Loucy (cell line): ENCODE data around the gene FBXO31.

Source experiments
- H2AFZ ChIP-seq: fragments of 200-600 bp; sonication (generic); 2 replicates; pipeline ENCODE4 v1.6.0; 2016; ENCODE audit warnings: antibody characterized with exemption, mild to moderate bottlenecking, low read length, moderate library complexity
- H3F3A ChIP-seq: fragments of 200-600 bp; 2 replicates; pipeline ENCODE4 v1.6.0; 2016; ENCODE audit warnings: antibody characterized with exemption, low read depth, mild to moderate bottlenecking
- H3K27me3 ChIP-seq: fragments of 200-600 bp; sonication (generic); 2 replicates; pipeline ENCODE4 v1.6.1; 2014; ENCODE audit warnings: low read length, mild to moderate bottlenecking; ENCODE audit not compliant: insufficient read depth, poor library complexity, severe bottlenecking
- H3K36me3 ChIP-seq: fragments of 200-600 bp; sonication (generic); 2 replicates; pipeline ENCODE4 v1.6.1; 2016; ENCODE audit warnings: low read length; ENCODE audit not compliant: insufficient read depth
- H3K4me1 ChIP-seq: fragments of 200-600 bp; sonication (generic); 2 replicates; pipeline ENCODE4 v1.5.1; 2014; ENCODE audit warnings: low read length, mild to moderate bottlenecking; ENCODE audit not compliant: insufficient read depth, poor library complexity, severe bottlenecking
- H3K4me2 ChIP-seq: fragments of 200-600 bp; sonication (generic); 2 replicates; pipeline ENCODE4 v1.6.0; 2014; ENCODE audit warnings: antibody characterized with exemption, low read length, low read depth, mild to moderate bottlenecking; ENCODE audit not compliant: poor library complexity, severe bottlenecking
- H3K4me3 ChIP-seq: fragments of 200-600 bp; sonication (generic); 2 replicates; pipeline ENCODE4 v1.5.1; 2014; ENCODE audit warnings: low read length, mild to moderate bottlenecking, mixed read lengths; ENCODE audit not compliant: poor library complexity, severe bottlenecking
- H3K79me2 ChIP-seq: fragments of 200-600 bp; sonication (generic); 2 replicates; pipeline ENCODE4 v1.6.1; 2014; ENCODE audit warnings: low read length; ENCODE audit not compliant: insufficient read depth
- H3K9ac ChIP-seq: fragments of 200-600 bp; sonication (generic); 2 replicates; pipeline ENCODE4 v1.6.0; 2014; ENCODE audit warnings: mild to moderate bottlenecking, low read depth, low read length, moderate library complexity; ENCODE audit not compliant: poor library complexity, severe bottlenecking
- H3K9me2 ChIP-seq: fragments of 200-600 bp; sonication (generic); replicated peaks from 2 replicates; pipeline ENCODE4 v1.6.1; 2016; ENCODE audit warnings: low read depth, low read length, mixed read lengths
- H3K9me3 ChIP-seq: fragments of 200-600 bp; sonication (generic); 2 replicates; pipeline ENCODE4 v1.6.1; 2014; ENCODE audit warnings: mild to moderate bottlenecking, antibody characterized with exemption, low read length, low read depth; ENCODE audit not compliant: insufficient read depth
- H4K20me1 ChIP-seq: fragments of 200-600 bp; sonication (generic); 2 replicates; pipeline ENCODE4 v1.6.0; 2014; ENCODE audit warnings: antibody characterized with exemption, low read length, mild to moderate bottlenecking; ENCODE audit not compliant: insufficient read depth, poor library complexity, severe bottlenecking
- EZH2phosphoT487 ChIP-seq: fragments of 200-600 bp; IDR thresholded peaks from 2 replicates; pipeline ENCODE4 v1.6.1; 2018; ENCODE audit warnings: antibody characterized with exemption, mild to moderate bottlenecking, moderate library complexity, borderline replicate concordance
- TF ChIP-seq, protein P1 (sequence below): fragments of 200-600 bp; sonication (generic); conservative IDR thresholded peaks from 2 replicates; pipeline ENCODE4 v1.5.1; 2014; ENCODE audit warnings: mild to moderate bottlenecking, antibody characterized with exemption, low read length

FBXO31 gene

DNA sequence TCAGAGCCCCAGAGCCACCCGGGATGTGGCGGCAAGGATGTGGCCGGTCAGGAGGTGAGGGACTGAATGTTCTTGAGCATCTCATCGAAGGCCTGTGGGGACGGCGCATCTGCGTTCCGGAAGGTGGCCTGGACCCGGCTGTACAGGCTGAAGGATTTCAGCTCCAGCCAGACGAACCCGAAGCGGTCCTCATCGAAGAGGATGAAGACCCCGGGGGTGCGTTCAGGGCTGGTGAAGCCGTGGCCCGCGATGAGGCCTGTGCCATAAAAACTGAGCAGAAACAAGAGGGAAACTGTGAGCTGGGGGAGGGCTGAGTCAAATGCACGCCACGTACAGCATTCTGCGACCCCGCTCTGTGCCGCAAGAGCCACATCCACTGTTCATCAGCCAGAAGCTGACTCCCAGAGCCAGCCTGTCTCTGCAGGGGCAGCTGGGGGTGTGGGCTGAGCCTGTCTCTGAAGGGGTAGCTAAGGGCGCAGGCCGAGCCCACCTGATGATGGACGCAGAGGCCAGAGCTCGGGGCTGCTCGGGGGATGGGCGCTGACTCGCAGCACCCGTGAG is 52.3 kb downstream of the FBXO31 start:
- Histone ChIP-seq H2AFZ (no peak overlapping the region), H3K27me3 (no peaks in the 10 kb centered on the region), H3K4me3 (peak overlapping the region; percentile 31), H3K36me3 (peaks cover 46% of the 10 kb centered on the region; the same call in 1 of the 2 replicates), H3K9me2 (no peaks in the 10 kb centered on the region), H3K79me2 (no peaks in the 10 kb centered on the region), H4K20me1 (peaks cover 3% of the 10 kb centered on the region), H3K4me2 (peak overlapping the region; percentile 67), H3K9ac (peak overlapping the region; percentile 25), H3K4me1 (peaks cover 22% of the 10 kb centered on the region), H3F3A (no peaks in the 10 kb centered on the region), H3K9me3 (no peaks in the 10 kb centered on the region)
- TF ChIP-seq, protein P1, sequence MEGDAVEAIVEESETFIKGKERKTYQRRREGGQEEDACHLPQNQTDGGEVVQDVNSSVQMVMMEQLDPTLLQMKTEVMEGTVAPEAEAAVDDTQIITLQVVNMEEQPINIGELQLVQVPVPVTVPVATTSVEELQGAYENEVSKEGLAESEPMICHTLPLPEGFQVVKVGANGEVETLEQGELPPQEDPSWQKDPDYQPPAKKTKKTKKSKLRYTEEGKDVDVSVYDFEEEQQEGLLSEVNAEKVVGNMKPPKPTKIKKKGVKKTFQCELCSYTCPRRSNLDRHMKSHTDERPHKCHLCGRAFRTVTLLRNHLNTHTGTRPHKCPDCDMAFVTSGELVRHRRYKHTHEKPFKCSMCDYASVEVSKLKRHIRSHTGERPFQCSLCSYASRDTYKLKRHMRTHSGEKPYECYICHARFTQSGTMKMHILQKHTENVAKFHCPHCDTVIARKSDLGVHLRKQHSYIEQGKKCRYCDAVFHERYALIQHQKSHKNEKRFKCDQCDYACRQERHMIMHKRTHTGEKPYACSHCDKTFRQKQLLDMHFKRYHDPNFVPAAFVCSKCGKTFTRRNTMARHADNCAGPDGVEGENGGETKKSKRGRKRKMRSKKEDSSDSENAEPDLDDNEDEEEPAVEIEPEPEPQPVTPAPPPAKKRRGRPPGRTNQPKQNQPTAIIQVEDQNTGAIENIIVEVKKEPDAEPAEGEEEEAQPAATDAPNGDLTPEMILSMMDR = no peak
- no peak for TF ChIP-seq EZH2phosphoT487

DNA sequence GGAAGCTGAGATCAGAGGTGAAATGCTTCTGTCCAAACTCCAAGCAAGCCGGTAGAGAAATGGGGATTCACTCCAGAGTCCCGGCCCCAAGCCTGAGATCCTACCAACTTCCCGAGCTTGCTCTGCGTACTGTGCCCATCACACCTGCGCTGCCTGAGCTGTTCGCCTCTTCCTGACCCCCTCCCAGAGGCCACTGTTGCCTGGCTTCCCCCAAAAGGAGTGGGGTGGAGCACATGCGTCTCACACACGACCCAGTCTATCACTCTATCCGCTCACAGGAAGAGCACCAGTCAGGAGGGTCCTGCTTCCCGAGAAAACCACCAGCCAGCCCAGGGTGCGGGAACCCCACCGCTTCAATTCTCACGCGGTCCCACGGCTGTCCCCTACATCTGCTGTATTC is 52.9 kb downstream of the FBXO31 start:
- Histone ChIP-seq H2AFZ (no peak overlapping the region), H3K4me3 (no peak overlapping the region), H4K20me1 (peaks cover 3% of the 10 kb centered on the region), H3K4me1 (peaks cover 22% of the 10 kb centered on the region), H3F3A (no peaks in the 10 kb centered on the region), H3K36me3 (peaks cover 46% of the 10 kb centered on the region; the same call in 1 of the 2 replicates), H3K27me3 (no peaks in the 10 kb centered on the region), H3K9ac (no peak overlapping the region), H3K4me2 (no peak overlapping the region), H3K79me2 (no peaks in the 10 kb centered on the region), H3K9me3 (no peaks in the 10 kb centered on the region), H3K9me2 (no peaks in the 10 kb centered on the region)
- no peak for TF ChIP-seq EZH2phosphoT487
- TF ChIP-seq, protein P1 = no peak

- Histone ChIP-seq H3K4me3 (no peak overlapping the region), H3K36me3 (peaks cover 46% of the 10 kb centered on the region; the same call in 1 of the 2 replicates), H3K79me2 (no peaks in the 10 kb centered on the region), H2AFZ (no peak overlapping the region), H4K20me1 (peaks cover 3% of the 10 kb centered on the region), H3K4me1 (peaks cover 22% of the 10 kb centered on the region), H3K9me3 (no peaks in the 10 kb centered on the region), H3K27me3 (no peaks in the 10 kb centered on the region), H3K9me2 (no peaks in the 10 kb centered on the region), H3K9ac (no peak overlapping the region), H3K4me2 (no peak overlapping the region), H3F3A (no peaks in the 10 kb centered on the region)
- TF ChIP-seq, protein P1 = no peak
- TF ChIP-seq EZH2phosphoT487 = no peak
These were observed 53.3 kb downstream of the FBXO31 start for GRCh38 chr16:87330257-87330624.
